Spinal cord (tissue), 10 donors: ENCODE results near the gene TMEM233. TPM values are rescaled to one million over a fixed set of nuclear protein-coding genes. Genes with fewer than 3 reads are reported as not detected.

Source experiments
- DNase-seq, 6 donors: peaks; one replicate each; pipeline versions ENCODE4 v3.0.0 to v3.0.0-alpha.2; 2013 to 2015; ENCODE audit warnings: low spot score in 6 of 6, low read depth in 4 of 6
- H3K27ac ChIP-seq: one replicate; pipeline ENCODE4 v1.5.1; 2013; ENCODE audit warnings: low read depth, low read length, control low read depth
- H3K27me3 ChIP-seq: one replicate; pipeline ENCODE4 v1.6.1; 2013; ENCODE audit warnings: low read length; ENCODE audit not compliant: control insufficient read depth, insufficient read depth
- H3K36me3 ChIP-seq: one replicate; pipeline ENCODE4 v1.6.1; 2013; ENCODE audit warnings: low read length; ENCODE audit not compliant: control insufficient read depth, insufficient read depth
- H3K4me1 ChIP-seq: one replicate; pipeline ENCODE4 v1.6.1; 2013; ENCODE audit warnings: low read length; ENCODE audit not compliant: control insufficient read depth, insufficient read depth
- H3K4me3 ChIP-seq: one replicate; pipeline ENCODE4 v1.5.1; 2013; ENCODE audit warnings: low read depth, low read length, control low read depth
- H3K9me3 ChIP-seq: one replicate; pipeline ENCODE4 v1.6.1; 2013; ENCODE audit warnings: low read length; ENCODE audit not compliant: control insufficient read depth, insufficient read depth
- WGBS: methylation state at CpG from one replicate; pipeline ENCODE4 v1.1.5; 2013; ENCODE audit warnings: missing lambda C conversion rate; ENCODE audit not compliant: insufficient coverage; 5-methylcytosine and 5-hydroxymethylcytosine counted together
- polyA plus RNA-seq, 2 donors: library from polyadenylated mRNA; unstranded; fragments of 120-200 nt; gene quantifications; one replicate each; pipeline ENCODE4 v1.2.1, GENCODE V29; 2013; ENCODE audit not compliant: insufficient read length in 2 of 2
- total RNA-seq, 2 donors: library from RNA; depleted of rRNA in 1 of 2; stranded (reverse); fragments of 120-200 nt in 1 of 2; fragments of >200 nt in 1 of 2; gene quantifications; one replicate each; pipeline versions ENCODE4 v1.2.3 to v1.2.4, GENCODE V29; 2013 to 2014
- donor health status: healthy.

The TMEM233 gene
- total and polyA plus RNA-seq, 4 donors = 0.66 to 23.7 (median 3.7) TPM

- Histone ChIP-seq H3K27ac (no peak overlapping the region), H3K27me3 (no peaks in the 10 kb centered on the region), H3K4me3 (no peak overlapping the region), H3K36me3 (peaks cover 62% of the 10 kb centered on the region), H3K9me3 (no peaks in the 10 kb centered on the region), H3K4me1 (peaks cover 2% of the 10 kb centered on the region)
- 94% methylated on average over 2 of the region's 4 CpGs for WGBS
- no peak for DNase-seq
Measured at GRCh38 chr12:119674560-119674959, 81.0 kb downstream of the TMEM233 start.

GRCh38 chr12:119676022-119676421 is 82.4 kb downstream of the TMEM233 start:
- Histone ChIP-seq H3K4me3 (no peak overlapping the region), H3K9me3 (no peaks in the 10 kb centered on the region), H3K27ac (no peak overlapping the region), H3K4me1 (no peaks in the 10 kb centered on the region), H3K36me3 (peaks cover 74% of the 10 kb centered on the region), H3K27me3 (no peaks in the 10 kb centered on the region)
- 100% methylated on average over 3 of the region's 9 CpGs for WGBS
- no peak for DNase-seq

- no peaks in the 10 kb centered on the region for H3K4me1 ChIP-seq
- WGBS = 88% methylated on average over 13 of the region's 13 CpGs
- no peaks in the 10 kb centered on the region for H3K9me3 ChIP-seq
- no peaks in the 10 kb centered on the region for H3K27me3 ChIP-seq
- DNase-seq = no peak
- no peak overlapping the region for H3K27ac ChIP-seq
- peaks cover 80% of the 10 kb centered on the region for H3K36me3 ChIP-seq
- no peak overlapping the region for H3K4me3 ChIP-seq
Measured at GRCh38 chr12:119676573-119676972, 83.0 kb downstream of the TMEM233 start.

- Histone ChIP-seq H3K27ac (no peak overlapping the region), H3K4me3 (no peak overlapping the region), H3K4me1 (no peaks in the 10 kb centered on the region), H3K36me3 (peaks cover 72% of the 10 kb centered on the region), H3K27me3 (no peaks in the 10 kb centered on the region), H3K9me3 (no peaks in the 10 kb centered on the region)
- peak in 1 of 6 donors; percentile 24 for DNase-seq
- 90% methylated on average over 3 of the region's 7 CpGs for WGBS
Measured at GRCh38 chr12:119678459-119678858, 84.9 kb downstream of the TMEM233 start.

GRCh38 chr12:119679081-119679480 is 85.5 kb downstream of the TMEM233 start:
- H3K36me3 ChIP-seq = peaks cover 67% of the 10 kb centered on the region
- H3K9me3 ChIP-seq = no peaks in the 10 kb centered on the region
- DNase-seq = no peak
- WGBS = 100% methylated on average over 3 of the region's 5 CpGs
- H3K27me3 ChIP-seq = no peaks in the 10 kb centered on the region
- H3K4me1 ChIP-seq = no peaks in the 10 kb centered on the region
- no peak overlapping the region for H3K4me3 ChIP-seq
- H3K27ac ChIP-seq = no peak overlapping the region

- H3K27ac ChIP-seq = no peak overlapping the region
- no peak for DNase-seq
- H3K27me3 ChIP-seq = no peaks in the 10 kb centered on the region
- no peak overlapping the region for H3K4me3 ChIP-seq
- H3K36me3 ChIP-seq = peaks cover 63% of the 10 kb centered on the region
- no peaks in the 10 kb centered on the region for H3K9me3 ChIP-seq
- no peaks in the 10 kb centered on the region for H3K4me1 ChIP-seq
- 87% methylated on average over 10 of the region's 10 CpGs for WGBS
Measured at GRCh38 chr12:119679490-119679889, 85.9 kb downstream of the TMEM233 start.

GRCh38 chr12:119681111-119681510 is 87.5 kb downstream of the TMEM233 start:
- Histone ChIP-seq H3K4me1 (no peaks in the 10 kb centered on the region), H3K4me3 (no peak overlapping the region), H3K36me3 (peaks cover 50% of the 10 kb centered on the region), H3K27me3 (no peaks in the 10 kb centered on the region), H3K27ac (no peak overlapping the region), H3K9me3 (no peaks in the 10 kb centered on the region)
- no peak for DNase-seq
- WGBS = 87% methylated on average over 4 of the region's 8 CpGs

GRCh38 chr12:119681728-119682638 is 88.4 kb downstream of the TMEM233 start:
- H3K4me1 ChIP-seq = no peaks in the 10 kb centered on the region
- DNase-seq = no peak
- no peaks in the 10 kb centered on the region for H3K27me3 ChIP-seq
- no peaks in the 10 kb centered on the region for H3K9me3 ChIP-seq
- H3K27ac ChIP-seq = no peak overlapping the region
- H3K36me3 ChIP-seq = peaks cover 51% of the 10 kb centered on the region
- WGBS = 72% methylated on average over 2 of the region's 9 CpGs
- no peak overlapping the region for H3K4me3 ChIP-seq

- 76% methylated on average over 2 of the region's 3 CpGs for WGBS
Measured at GRCh38 chr12:119682639-119683252, 89.2 kb downstream of the TMEM233 start.

GRCh38 chr12:119683413-119683812 is 89.8 kb downstream of the TMEM233 start:
- Histone ChIP-seq H3K27me3 (no peaks in the 10 kb centered on the region), H3K36me3 (peaks cover 54% of the 10 kb centered on the region), H3K4me1 (no peaks in the 10 kb centered on the region), H3K9me3 (no peaks in the 10 kb centered on the region), H3K4me3 (no peak overlapping the region), H3K27ac (no peak overlapping the region)
- 94% methylated on average over 6 of the region's 6 CpGs for WGBS
- DNase-seq = no peak

More at GRCh38 chr12:119682639-119683252, 89.2 kb downstream of the TMEM233 start:
- peaks cover 50% of the 10 kb centered on the region for H3K36me3 ChIP-seq
- H3K9me3 ChIP-seq = no peaks in the 10 kb centered on the region
- no peak overlapping the region for H3K4me3 ChIP-seq
- no peaks in the 10 kb centered on the region for H3K27me3 ChIP-seq
- no peak for DNase-seq
- H3K4me1 ChIP-seq = no peaks in the 10 kb centered on the region
- no peak overlapping the region for H3K27ac ChIP-seq
